GM12878 (cell line): Measurements from ENCODE around the gene RAC2.

Experiments
- BHLHE40 ChIP-seq, 2 experiments: fragments of 450-650 bp in 1 of 2; IDR thresholded peaks; 2 replicates each; pipeline ENCODE4 v1.6.1; 2011 to 2017; ENCODE audit warnings: low read depth in 2 of 2, borderline replicate concordance in 1 of 2, improper control_type of control experiment in 1 of 2, low read length in 1 of 2, mild to moderate bottlenecking in 1 of 2
- JUND ChIP-seq: IDR thresholded peaks from 2 replicates; pipeline ENCODE4 v1.6.1; 2012; ENCODE audit warnings: low read depth, mild to moderate bottlenecking, low read length, improper control_type of control experiment, moderate library complexity
- MYC ChIP-seq: IDR thresholded peaks from 2 replicates; pipeline ENCODE4 v1.6.1; 2011; ENCODE audit warnings: mild to moderate bottlenecking, low read length, moderate library complexity, inconsistent platforms; ENCODE audit not compliant: insufficient read depth, insufficient replicate concordance, insufficient read length, severe bottlenecking
- POLR2AphosphoS5 ChIP-seq: IDR thresholded peaks from 2 replicates; pipeline ENCODE4 v1.6.1; 2011; ENCODE audit warnings: mild to moderate bottlenecking, low read length, inconsistent platforms
- RAD51 ChIP-seq: fragments of 450-650 bp; IDR thresholded peaks from 2 replicates; pipeline ENCODE4 v1.6.1; 2016; ENCODE audit warnings: moderate library complexity, mild to moderate bottlenecking, inconsistent platforms
- SUZ12 ChIP-seq: fragments of 200-600 bp; sonication (generic); IDR thresholded peaks from one replicate; pipeline ENCODE4 v1.6.1; 2018; ENCODE audit warnings: antibody characterized with exemption, mild to moderate bottlenecking; ENCODE audit not compliant: unreplicated experiment
- TF ChIP-seq, protein P1 (sequence below), 3 experiments: IDR thresholded peaks in 2 of 3; conservative IDR thresholded peaks in 1 of 3; 2 replicates each; pipeline ENCODE4 v1.5.1; 2011; ENCODE audit warnings: low read depth in 3 of 3, low read length in 3 of 3, mild to moderate bottlenecking in 3 of 3, control low read depth in 2 of 3, moderate library complexity in 2 of 3, inconsistent platforms in 1 of 3, mixed read lengths in 1 of 3; ENCODE audit not compliant: control insufficient read depth in 2 of 3, insufficient read depth in 1 of 3; ENCODE audit errors: extremely low read depth in 1 of 3

DNA sequence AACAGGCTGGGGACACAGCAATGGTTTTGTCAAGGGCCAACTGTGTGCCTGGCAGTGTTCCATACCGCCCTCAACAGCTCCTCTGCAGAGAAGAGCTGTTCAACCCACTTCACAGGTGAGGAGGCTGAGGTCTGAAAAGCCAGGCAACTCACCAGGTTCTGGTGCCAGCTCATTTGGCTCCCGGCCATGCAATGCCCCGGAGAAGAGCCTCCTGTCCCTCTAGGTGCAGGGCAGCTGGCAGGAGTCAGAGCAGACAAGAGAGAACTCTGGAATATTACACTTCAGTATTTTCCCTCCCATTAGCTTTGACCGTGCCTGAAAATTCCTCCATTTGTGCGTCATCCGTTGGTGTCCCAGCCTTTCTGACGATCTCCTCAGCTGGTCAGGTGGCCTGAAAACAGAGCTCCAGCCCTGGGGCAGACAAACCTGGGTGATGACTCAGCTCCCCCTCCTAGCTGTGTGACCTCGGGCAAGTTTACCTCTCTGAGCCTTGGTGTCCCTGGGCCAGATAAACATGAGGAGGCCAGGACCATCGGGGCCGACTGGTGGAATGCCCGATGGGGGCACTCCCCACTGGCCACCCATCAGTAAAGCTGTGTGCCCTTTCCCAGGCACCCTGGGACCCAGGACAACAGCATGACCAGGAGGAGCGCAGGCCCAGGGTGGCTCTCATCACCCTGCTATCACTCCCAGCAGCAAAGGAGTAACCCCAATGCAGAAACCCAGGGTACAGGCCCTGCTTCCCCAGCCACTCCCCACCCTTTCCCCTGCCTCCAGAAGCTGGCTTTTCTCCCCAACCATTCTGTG lies 46.4 kb downstream of the RAC2 start:
- TF ChIP-seq BHLHE40 (IDR thresholded peaks at IDR 0.05; ENCODE audit: borderline replicate concordance in 1 of 2, low read depth in 2 of 2, low read length in 1 of 2) (0 out of 4 replicates have a peak, but pooled peaks of 1 of the 2 experiments have one; percentile 1), JUND (no peak), POLR2AphosphoS5 (no peak), RAD51 (no peak), SUZ12 (no peak), MYC (no peak)
- TF ChIP-seq, protein P1, sequence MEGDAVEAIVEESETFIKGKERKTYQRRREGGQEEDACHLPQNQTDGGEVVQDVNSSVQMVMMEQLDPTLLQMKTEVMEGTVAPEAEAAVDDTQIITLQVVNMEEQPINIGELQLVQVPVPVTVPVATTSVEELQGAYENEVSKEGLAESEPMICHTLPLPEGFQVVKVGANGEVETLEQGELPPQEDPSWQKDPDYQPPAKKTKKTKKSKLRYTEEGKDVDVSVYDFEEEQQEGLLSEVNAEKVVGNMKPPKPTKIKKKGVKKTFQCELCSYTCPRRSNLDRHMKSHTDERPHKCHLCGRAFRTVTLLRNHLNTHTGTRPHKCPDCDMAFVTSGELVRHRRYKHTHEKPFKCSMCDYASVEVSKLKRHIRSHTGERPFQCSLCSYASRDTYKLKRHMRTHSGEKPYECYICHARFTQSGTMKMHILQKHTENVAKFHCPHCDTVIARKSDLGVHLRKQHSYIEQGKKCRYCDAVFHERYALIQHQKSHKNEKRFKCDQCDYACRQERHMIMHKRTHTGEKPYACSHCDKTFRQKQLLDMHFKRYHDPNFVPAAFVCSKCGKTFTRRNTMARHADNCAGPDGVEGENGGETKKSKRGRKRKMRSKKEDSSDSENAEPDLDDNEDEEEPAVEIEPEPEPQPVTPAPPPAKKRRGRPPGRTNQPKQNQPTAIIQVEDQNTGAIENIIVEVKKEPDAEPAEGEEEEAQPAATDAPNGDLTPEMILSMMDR (IDR thresholded peaks at IDR 0.05 in 2 of 3, conservative IDR thresholded peaks at IDR 0.05 in 1 of 3; ENCODE audit: control insufficient read depth in 2 of 3, extremely low read depth in 1 of 3, insufficient read depth in 1 of 3, low read depth in 3 of 3, low read length in 3 of 3) = no peak
